ENCODE data around the gene ARHGAP18.

Gene ARHGAP18

DNA sequence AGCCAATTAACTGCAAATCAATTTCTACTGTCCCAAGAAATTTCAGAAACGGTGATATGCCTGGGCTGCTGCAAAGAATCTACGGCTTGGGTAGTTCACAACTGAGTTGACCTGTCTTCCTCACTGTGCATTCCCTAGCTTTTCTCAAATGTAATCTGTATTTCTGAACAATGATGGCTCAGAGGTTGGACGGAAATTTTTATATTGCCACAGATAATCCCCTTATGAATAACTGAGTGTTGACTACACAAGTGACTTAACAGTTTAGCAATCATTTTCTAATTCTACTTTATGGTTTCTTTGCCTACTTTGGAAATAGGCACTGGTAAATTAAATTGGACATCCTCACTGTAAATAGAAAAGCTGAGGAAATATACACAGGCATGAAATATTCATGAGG lies 94.5 kb downstream of the ARHGAP18 start:
- no peak for DNase-seq (ENCODE audit: low read depth in 2 of 2)

DNA sequence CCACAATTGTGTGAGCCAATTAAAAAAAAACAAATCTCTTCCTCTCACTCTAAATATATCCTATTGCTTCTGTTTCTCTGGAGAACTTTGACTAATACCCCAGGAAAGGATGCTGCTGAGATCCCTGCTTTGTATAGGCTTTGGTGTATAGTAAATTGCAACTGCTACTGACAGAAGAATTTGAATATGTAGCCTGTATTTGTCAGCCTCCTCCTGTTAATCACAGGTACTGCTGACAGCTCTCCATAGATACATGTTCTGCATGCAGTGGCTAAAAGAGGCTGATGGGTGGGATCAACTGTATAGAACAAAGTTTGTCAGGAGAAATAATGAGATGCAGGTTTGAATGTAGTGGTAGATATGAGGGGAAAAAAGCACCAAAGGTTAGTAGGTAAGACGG lies 95.0 kb downstream of the ARHGAP18 start:
- DNase-seq (ENCODE audit: low read depth in 2 of 2), result no peak

DNA sequence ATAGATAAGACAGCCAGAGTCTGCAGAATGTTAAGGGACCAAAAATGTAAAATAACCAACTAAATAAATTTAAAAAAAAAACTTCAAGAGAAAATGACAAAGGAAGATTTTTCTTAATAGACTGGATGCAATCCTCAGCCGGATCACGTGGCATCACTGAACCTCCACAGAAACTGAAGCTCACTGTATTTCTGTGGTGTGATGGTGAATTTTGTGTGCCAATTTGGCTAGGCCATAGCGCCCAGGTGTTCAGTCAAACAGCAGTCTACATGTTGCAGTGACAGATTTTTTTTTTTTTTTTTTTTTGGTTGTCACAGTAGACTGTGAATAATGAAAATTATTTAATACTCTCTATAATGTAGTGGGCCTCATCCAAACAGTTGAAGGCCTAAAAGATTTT lies 95.5 kb downstream of the ARHGAP18 start:
- no peak for DNase-seq (ENCODE audit: low read depth in 2 of 2)

DNA sequence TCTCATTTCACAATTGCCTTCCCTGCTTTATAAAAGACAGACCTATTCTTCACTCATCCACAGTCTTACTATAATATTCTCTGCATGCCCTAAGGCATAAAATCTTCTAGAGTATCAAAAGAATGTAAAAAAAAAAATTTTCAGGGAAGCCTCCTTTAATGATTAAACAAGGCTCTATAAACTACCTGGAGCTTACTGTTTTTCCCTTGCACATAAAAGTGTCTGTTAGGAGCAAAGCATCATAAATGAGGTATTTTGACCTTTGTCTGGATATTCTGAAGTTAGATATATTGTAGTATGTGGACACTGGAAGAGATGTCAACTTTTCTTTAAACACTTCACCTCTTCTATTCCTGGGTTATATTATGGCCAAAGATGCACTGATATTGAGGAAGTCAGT lies 97.5 kb downstream of the ARHGAP18 start:
- DNase-seq (ENCODE audit: low read depth in 2 of 2), result no peak

DNA sequence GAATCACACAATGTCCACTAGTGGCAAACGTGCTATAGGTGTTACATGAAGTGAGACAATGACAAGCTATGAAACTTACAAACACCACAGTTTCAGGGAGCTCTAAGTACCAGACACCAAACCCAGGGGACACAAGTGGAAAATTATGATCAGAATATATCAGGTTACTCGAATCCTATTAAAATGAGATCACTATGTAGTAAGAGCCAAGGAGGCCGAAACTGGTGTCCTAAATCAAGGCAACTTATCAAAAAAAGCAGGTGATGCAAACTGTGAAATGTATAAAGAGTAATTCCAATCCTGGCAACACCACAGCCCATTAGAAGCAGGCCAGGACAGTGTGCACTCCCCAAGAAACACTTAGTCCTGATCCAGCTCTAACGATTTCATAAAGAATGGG lies 100.3 kb downstream of the ARHGAP18 start:
- no peak for DNase-seq (ENCODE audit: low read depth in 2 of 2)

DNA sequence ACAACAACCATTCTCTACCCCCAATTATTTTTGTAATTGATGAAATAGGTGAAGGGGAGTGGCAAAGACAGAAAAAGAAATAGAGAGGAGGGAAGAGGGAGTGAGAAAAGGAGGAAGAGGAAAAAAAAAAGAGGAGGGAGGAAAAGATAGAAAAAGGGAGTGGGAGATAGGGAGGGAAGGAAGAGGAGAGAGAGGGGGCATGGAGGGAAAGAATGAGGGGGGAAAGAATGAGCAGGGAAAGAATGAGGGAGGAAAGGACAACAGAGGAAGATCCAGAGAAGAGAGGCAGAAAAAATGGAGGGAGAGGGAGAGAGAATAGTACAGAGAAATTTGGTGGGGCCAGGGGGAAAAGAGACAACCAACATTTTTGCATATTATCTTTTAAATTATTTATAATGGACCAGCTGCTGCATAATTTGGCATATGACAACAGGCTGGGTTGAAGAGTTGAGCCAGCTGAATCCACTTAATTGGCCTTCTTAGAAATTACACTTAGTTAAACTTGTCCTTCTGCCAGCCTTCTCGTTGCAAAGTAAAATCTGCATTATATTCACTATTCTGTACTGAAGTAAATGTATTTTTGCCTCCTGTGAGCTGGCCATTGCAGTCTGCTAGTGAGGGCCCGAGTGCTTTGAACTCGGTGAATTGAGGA lies 101.0 kb downstream of the ARHGAP18 start:
- DNase-seq (ENCODE audit: low read depth in 2 of 2), result no peak

DNA sequence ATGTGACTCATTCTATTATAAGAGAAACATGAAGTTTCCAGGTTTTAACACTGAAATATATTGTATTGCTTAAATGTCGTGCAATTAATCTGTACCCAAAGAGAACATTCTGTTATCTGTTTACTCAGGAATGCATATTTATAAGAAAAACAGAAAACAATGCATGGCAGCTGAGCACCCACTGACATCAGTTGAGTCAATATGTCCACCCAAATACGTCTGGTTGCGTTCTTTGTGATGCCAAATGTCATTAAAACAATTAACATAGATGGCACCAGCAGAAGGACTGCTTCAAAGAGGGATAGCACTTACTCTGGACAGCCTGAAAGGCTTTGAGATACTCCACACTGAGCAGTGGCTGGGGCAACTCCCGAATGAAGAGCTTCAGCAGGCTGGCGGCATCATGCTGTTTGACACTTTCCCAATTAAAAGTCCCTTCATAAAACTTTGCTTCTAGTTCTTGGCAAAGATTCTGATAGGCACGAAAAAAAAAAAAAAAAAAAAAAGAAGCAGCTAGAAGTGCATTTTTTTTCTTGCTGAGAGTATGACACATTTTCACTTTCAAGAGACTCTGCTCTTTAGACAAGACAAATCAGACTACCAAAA lies 102.3 kb downstream of the ARHGAP18 start:
- DNase-seq (ENCODE audit: low read depth in 2 of 2), result no peak

DNA sequence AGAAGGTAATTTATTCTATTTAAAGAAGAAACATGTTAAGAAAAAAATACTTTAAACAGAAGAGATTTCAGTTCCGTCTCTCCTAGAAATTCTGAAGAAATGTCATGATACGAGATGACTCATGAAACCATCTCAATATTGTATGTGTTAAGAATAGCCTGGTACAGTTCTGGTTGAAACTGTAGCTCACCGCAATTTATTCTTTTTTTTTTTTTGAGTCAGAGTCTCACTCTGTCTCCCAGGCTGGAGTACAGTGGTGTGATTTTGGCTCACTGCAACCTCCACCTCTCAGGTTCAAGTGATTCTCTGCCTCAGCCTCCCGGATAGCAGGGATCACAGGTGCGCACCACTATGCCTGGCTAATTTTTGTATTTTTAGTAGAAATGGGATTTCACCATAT lies 103.3 kb downstream of the ARHGAP18 start:
- no peak for DNase-seq (ENCODE audit: low read depth in 2 of 2)

DNA sequence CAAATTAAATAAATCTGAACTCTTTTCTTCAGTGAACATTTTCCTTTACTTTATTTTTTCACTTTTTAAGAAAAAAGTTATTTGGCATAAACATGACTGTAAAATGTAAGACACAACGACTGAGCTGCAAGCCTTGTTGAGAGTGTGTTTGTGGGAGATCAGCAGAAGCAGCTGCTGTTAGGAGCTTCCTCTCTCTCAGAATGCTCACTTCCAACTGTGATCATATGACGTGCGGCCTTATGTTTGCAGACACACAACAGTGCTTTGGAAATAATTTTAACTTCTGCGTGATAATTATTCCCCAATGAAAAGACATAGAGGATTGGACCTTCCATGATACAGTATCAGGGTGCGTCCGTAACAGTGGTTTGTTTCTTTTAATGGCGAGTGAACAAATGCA lies 104.0 kb downstream of the ARHGAP18 start:
- DNase-seq (ENCODE audit: low read depth in 2 of 2), result no peak

DNA sequence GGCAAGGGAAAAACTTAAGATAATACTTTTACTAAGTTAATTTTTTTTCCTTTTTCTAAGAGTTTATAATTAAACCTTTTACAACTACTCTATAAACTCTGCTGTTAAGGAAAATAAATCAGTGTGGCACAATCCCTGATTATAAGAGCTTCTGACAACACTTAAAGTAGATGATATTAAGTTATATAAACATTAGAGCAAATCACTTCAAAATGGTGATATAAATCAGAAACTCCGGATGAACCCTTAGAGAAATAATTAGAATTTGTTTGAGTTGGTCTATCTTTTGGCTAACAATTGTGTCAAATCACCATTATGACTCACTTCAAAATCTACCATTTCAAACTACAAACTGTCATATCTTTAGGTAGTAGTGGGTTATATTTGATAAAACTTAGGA lies 104.9 kb downstream of the ARHGAP18 start:
- DNase-seq (ENCODE audit: low read depth in 2 of 2), result no peak

DNA sequence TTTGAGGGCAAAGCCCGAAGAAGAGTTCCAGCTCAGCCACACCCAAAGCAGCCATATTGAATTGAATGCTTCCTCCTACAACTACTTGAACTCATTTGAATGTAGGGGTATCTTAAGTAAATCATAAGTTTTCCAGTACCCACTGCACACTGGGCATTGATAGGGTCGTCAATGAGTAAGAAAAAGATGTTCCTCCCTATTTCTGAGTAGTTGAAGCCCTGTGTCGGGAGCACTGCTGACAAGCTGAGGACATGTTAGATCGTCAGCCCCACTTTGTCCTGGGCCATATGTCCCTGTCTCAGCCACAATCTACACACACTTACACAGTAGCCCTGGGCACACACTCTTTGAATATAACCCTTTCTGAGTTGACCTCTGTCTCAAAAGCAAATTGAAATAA lies 105.7 kb downstream of the ARHGAP18 start:
- DNase-seq (ENCODE audit: low read depth in 2 of 2), result no peak

DNA sequence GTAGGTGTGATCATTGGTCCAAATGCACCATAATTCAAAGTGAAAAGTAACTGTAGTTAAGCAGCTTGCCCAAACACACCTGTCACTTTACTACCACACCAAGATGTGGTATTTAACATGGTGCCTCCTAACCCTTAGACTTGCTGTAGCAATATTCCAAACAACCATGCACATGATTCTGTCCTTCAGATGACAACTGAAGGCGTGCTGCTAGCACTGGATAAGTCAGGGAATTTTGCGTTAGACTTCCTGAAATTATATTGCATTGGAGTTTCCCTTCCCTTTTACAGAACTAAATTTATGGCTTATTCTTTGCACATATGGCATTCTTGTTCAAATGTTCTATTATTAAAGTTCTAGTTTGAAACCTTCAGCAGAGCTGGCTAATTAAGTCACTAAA lies 106.2 kb downstream of the ARHGAP18 start:
- DNase-seq (ENCODE audit: low read depth in 2 of 2), result no peak

DNA sequence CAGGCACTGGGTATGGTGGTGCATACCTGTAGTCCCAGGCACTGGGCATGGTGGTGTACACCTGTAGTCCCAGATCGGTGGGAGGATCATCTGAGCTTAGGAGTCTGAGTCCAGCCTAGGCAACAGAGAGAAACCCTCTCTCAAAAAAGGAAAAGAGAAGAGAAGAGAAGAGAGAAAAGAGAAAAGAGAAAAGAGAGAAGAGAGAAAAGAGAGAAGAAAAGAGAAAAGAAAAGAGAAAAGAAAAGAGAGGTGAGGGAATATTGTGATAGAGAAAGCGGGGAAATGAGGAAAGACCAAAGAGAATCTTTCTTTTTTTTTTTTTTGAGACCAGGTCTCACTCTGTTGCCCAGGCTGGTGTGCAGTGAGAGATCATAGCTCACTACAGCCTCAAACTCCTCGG lies 108.7 kb downstream of the ARHGAP18 start:
- no peak for DNase-seq (ENCODE audit: low read depth in 2 of 2)

DNA sequence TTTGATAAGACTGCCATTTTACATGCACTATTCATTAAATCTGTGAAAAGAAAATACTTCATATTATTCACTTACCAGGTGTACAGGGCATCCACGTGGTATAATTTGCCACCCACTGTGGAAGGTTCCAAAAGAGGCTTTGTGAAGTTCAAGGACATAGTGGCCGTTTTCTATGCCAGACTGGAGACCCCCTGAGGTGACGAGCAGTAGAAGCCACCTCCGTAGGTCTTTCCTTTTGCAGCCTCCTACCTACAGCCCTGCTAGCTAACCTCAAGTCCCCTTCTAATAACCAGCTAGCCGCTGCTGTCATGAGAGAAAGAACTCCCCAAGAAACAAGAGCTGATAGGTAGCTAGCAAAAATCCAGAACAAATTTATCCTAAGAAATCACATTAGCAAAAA lies 110.5 kb downstream of the ARHGAP18 start:
- DNase-seq (ENCODE audit: low read depth in 2 of 2), result no peak

DNA sequence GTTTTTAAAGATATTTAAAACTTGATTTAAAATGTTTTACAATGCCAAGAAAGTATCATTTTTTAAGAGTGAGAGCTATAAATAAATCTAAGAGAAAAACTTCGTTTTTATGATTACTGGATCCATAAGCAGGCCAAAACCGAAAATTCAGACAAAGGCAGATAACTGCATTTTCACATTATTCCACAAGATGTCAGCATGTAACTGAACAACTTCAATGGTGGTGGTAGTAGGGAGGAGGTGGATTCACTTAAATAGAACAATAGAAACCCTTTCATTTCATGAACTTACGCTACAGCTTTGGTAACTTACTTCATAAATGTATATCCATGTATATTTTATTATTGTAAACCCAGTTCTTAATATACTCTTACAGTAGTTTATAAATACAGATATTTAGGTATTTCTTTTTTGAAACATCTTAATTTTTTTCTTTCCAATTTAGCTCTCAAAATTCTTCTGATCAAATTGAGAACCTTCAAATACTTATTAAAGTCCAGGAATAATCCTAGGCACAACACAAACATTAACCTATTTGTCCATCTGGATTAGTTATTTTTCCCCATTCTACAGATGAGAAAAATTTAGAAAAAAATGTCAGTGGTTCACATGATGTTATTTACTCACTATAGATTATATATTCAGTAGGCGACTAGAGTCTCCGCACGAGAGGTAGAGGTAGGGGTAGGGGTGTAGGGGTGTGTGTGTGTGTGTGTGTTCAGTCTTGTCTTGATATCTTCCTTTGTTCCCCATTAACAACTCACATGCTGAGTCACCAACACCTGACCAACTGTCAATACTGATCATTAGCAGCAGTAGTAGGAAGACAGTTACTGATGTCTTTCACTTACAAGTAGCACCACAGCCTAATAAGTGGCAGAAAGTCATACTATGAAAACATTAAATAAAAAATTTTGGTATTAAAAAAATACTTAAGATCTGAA lies 111.5 kb downstream of the ARHGAP18 start:
- DNase-seq (ENCODE audit: low read depth in 2 of 2), result no peak

DNA sequence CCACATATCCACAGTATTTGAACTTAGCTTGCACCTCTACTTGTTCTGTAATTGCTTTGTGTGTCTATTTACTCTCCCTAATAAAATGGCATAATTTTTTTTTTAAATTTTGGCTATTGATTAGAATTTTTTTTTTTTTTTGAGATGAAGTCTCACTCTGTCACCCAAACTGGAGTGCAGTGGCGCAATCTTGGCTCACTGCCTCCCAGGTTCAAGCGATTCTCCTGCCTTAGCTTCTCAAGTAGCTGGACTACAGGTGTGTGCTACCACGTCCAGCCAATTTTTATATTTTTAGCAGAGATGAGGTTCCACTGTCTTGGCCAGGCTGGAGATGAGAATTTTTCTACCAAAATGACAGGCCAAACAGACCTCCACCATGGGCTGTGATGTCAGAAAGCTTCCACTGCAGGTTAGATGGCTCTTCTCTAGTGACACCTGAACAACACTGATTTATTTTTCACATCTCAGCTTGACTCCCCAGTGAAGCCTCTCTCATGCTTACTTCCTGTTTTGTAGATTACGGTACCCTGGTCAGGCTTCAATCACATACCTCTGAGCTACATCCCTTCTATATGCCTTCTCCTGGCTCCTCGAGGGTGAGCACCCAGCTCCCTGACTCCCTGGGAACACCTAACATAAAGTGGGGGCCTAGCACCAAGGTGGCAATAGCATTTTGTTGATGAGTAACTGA lies 112.8 kb downstream of the ARHGAP18 start:
- DNase-seq (ENCODE audit: low read depth in 2 of 2), result no peak

DNA sequence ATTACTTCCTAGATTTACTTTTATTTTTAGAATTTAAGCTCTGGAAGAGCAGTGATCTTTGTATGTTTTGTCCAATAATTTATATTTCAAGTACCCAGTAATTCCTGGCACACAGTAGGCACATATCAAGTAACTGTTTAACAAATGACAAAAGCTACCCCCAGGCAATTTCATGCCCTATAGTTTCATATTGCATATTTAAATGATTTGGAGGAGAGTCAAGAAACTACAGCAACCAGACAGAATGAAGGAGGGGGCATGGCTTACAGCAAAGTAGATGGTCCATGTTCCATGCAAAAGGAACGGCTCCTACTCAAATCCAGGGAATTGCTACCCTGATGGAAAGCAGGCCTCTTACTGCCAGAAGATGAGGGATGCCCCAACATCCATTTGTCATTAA lies 113.5 kb downstream of the ARHGAP18 start:
- no peak for DNase-seq (ENCODE audit: low read depth in 2 of 2)

DNA sequence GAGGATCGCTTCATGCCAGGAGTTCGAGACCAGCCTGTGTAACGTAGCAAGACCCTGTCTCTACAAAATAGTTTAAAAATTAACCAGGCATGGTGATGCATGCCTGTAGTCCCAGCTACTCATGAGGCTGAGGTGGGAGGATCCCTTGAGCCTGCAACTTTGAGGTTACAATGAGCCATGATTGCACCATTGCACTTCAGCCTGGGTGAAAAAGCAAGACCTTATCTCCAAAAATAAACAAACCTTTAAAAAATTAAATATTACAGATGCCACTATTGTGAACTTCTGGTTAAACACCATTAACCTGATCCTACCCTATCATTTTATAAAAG lies 116.8 kb downstream of the ARHGAP18 start:
- DNase-seq (ENCODE audit: low read depth in 2 of 2), result no peak

DNA sequence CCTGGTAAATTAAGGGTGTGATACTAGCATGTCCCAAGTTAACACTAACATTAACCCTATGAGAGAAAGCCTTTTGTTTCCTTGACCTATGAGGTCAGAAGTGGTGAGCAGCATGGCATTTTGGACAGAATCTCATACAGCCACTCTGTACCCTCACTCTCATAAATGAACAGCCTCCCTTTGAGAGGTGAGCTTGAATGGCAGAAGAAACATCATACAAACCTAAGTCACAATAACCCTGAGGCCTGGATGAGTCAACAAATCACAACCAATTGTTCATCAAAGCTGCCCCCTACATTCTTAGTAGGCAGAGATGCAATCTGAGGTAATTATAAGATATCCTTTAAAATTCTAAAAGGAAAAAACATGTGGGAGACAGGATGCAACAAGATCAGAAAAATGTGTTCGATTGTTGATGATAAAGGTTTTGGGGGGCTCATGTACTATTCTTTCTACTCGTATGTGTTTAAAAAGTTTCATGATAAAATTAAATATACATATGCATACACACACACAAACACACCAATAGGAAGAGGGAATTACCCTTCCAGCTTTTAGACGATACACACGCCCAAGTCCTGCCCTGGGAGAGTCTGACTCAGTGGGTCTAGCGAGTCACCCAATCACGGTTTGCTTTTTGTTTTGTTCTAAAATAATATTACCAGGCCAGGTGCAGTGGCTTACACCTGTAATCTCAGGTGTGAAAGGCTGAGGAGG lies 117.3 kb downstream of the ARHGAP18 start:
- DNase-seq (ENCODE audit: low read depth in 2 of 2), result no peak

DNA sequence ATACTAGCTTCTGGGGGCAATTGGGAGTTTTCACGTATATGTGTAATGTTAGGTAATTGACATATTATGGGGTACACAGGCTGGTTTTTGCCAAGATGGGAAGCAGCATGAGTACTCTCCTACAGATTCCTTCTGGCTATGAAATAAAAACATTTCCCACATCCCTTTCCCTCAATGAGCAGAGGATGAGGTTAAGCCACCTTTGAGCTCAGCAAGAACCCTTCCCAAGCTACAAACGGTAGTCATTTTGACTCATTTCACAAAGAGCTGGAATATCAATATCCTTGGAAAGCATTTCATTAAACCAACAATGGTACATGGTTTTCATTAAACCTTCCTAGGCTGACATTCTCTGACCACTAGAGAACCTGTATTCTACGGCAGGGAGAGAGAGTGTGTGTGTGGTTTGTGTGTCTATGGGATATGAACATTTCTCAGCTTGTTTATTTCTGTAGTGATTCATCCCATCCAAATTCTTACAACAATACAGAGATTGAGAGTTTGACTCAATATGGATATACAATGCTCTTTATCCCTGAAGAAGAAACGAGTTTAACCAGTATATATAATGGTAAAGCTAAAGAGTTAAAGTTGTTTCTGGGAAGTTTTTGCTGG lies 119.5 kb downstream of the ARHGAP18 start:
- DNase-seq (ENCODE audit: low read depth in 2 of 2), result no peak

DNA sequence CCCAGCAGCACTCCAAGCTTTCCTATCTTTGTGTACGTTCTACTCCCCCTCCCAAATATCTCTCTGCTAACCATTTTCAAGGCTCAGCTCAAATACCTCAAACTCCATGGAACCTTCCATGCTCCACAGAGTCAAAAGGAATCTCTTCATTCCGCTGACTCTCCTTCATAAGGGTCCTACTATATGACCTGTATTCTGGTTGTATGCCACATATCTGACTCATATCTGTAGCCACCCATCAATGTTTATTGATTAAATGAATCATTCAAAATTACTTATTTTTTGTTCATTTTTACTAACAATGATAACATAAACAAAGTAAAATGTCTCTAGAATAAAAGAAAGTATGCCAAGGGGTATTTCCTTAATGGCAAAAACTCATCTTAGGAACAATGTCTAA lies 123.2 kb downstream of the ARHGAP18 start:
- DNase-seq (ENCODE audit: low read depth in 2 of 2), result no peak

Measured in stimulated activated CD8-positive, alpha-beta memory T cell treated with anti-CD3 and anti-CD28 coated beads, Interleukin-7, amount 100 ng/mL, for 4 hours (primary cell).